Measurements from ENCODE around the gene G0S2. TPM values are rescaled to one million over a fixed set of nuclear protein-coding genes. Genes with fewer than 3 reads are reported as not detected.

G0S2 gene
- total and polyA plus RNA-seq, 10 donors, result 12.5 to 126 (median 34.9) TPM

- Histone ChIP-seq H3K4me3 (peak overlapping the region in 1 of 8 donors; percentile 8), H3K36me3 (no peaks in the 10 kb centered on the region), H3K9me3 (no peaks in the 10 kb centered on the region), H3K27ac (peak overlapping the region in 5 of 8 donors; percentile 29 to 80 (median 68)), H3K27me3 (replicated peaks in 1 of 7) (peaks cover 0 to 34% (median 5%) of the 10 kb centered on the region in 7 donors), H3K4me1 (peaks cover 0 to 66% (median 33%) of the 10 kb centered on the region in 6 donors)
- intact Hi-C loops (cut with DNase I; ENCODE audit: low total_unique reads), result no loop called here
- DNase-seq, result peak; percentile 84
- 29 to 52% (median 45%) methylated on average over 5 of the region's 5 CpGs for WGBS, 5 donors
- TF ChIP-seq POLR2A (IDR thresholded peaks at IDR 0.05), result no peak
- TF ChIP-seq, protein P1, sequence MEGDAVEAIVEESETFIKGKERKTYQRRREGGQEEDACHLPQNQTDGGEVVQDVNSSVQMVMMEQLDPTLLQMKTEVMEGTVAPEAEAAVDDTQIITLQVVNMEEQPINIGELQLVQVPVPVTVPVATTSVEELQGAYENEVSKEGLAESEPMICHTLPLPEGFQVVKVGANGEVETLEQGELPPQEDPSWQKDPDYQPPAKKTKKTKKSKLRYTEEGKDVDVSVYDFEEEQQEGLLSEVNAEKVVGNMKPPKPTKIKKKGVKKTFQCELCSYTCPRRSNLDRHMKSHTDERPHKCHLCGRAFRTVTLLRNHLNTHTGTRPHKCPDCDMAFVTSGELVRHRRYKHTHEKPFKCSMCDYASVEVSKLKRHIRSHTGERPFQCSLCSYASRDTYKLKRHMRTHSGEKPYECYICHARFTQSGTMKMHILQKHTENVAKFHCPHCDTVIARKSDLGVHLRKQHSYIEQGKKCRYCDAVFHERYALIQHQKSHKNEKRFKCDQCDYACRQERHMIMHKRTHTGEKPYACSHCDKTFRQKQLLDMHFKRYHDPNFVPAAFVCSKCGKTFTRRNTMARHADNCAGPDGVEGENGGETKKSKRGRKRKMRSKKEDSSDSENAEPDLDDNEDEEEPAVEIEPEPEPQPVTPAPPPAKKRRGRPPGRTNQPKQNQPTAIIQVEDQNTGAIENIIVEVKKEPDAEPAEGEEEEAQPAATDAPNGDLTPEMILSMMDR (IDR thresholded peaks at IDR 0.05 in 8 of 11, conservative IDR thresholded peaks at IDR 0.05 in 3 of 11), result no peak
- no peak for TF ChIP-seq POLR2AphosphoS5 (IDR thresholded peaks at IDR 0.05)
These were observed 24.0 kb upstream of the G0S2 start for GRCh38 chr1:209651138-209651587.

DNA sequence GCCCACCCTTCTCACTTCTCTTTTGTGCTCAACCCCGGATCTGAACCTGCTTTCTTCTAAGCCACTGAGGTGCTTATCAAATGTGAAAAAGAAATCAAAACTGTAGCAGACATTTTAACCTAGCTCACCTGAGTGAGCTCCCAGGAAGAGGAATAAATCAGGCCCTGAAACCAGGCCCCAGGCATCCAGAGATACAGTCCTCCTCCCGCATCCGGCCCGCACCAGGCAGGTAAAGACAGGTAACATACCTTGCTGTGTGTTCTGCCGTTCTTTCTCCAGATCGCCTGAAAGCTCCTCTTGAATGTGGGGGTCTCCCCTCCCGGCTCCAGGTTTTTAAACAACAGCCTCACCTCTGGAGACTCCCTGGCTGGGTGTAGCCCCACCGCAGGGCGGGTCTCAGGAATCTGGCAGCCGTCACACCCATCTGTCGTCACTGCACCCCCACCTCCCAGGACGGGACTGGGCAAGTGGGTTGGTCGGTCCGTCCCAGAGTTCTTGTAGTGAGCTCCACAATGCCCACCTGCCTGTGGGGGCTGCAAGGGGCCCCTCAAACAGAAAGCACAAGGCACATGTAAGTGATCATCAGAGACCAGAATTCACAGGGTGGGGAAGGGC lies 23.0 kb upstream of the G0S2 start, which contains the start of gene LAMB3:
LAMB3 (minus strand) TSS at position 305 of the 615 bp plus-strand sequence. CDS start 1,481 bp downstream, outside the sequence.
- H3K27ac ChIP-seq, result peak within 1 kb of the TSS in 4 of 8 donors; percentile 50 to 80 (median 68)
- 75 to 85% (median 81%) methylated on average over 7 to 14 of the region's 14 CpGs for WGBS, 5 donors
- H3K4me1 ChIP-seq, result peaks cover 0 to 60% (median 30%) of the 10 kb centered on the region in 6 donors
- TF ChIP-seq POLR2AphosphoS5 (IDR thresholded peaks at IDR 0.05) (no peak), POLR2A (IDR thresholded peaks at IDR 0.05) (no peak)
- TF ChIP-seq, protein P1 (IDR thresholded peaks at IDR 0.05 in 8 of 11, conservative IDR thresholded peaks at IDR 0.05 in 3 of 11), result no peak
- peaks cover 0 to 36% (median 5%) of the 10 kb centered on the region in 7 donors for H3K27me3 ChIP-seq (replicated peaks in 1 of 7)
- peak within 1 kb of the TSS in 1 of 8 donors; percentile 8 for H3K4me3 ChIP-seq
- intact Hi-C loops (cut with DNase I; ENCODE audit: low total_unique reads), result no loop called here
- no peaks in the 10 kb centered on the region for H3K36me3 ChIP-seq
- no peaks in the 10 kb centered on the region for H3K9me3 ChIP-seq
- no peak for DNase-seq

- H3K27me3 ChIP-seq (replicated peaks in 1 of 7), result peaks cover 0 to 43% (median 5%) of the 10 kb centered on the region in 7 donors
- peak overlapping the region in 1 of 8 donors; percentile 80 for H3K27ac ChIP-seq
- TF ChIP-seq POLR2AphosphoS5 (IDR thresholded peaks at IDR 0.05) (no peak), POLR2A (IDR thresholded peaks at IDR 0.05) (no peak)
- TF ChIP-seq, protein P1 (IDR thresholded peaks at IDR 0.05 in 8 of 11, conservative IDR thresholded peaks at IDR 0.05 in 3 of 11), result no peak
- peaks cover 0 to 59% (median 22%) of the 10 kb centered on the region in 6 donors for H3K4me1 ChIP-seq
- H3K36me3 ChIP-seq, result no peaks in the 10 kb centered on the region
- no peak overlapping the region for H3K4me3 ChIP-seq
- intact Hi-C loops (cut with DNase I; ENCODE audit: low total_unique reads), result no loop called here
- 46 to 68% (median 53%) methylated on average over 3 of the region's 3 CpGs for WGBS, 5 donors
- DNase-seq, result no peak
- no peaks in the 10 kb centered on the region for H3K9me3 ChIP-seq
These were observed 22.3 kb upstream of the G0S2 start for GRCh38 chr1:209652873-209653401.

DNA sequence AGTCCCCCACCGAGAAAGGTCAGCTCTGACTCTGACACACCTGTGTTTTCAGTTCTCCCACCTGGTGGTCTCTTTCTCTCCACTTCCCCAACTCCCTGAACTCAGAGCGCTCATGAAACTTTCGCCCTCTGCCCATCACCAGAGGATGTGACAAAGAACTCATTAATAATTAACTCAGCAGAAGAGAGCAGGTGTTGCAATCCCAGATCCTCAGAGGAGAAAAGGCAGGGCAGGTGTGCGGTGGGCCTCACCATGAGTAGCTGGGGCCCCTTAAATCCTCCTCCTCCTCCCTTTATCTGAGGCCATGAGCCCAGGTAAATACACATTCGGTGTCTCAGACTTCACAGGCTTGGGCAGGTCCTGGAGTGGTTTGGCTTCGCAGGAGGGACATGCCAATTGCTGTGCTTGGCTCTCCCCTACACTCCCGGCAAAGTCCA lies 21.3 kb upstream of the G0S2 start:
- Histone ChIP-seq H3K4me1 (peaks cover 0 to 60% (median 18%) of the 10 kb centered on the region in 6 donors), H3K27ac (no peak overlapping the region), H3K4me3 (no peak overlapping the region), H3K27me3 (replicated peaks in 1 of 7) (peaks cover 0 to 53% (median 5%) of the 10 kb centered on the region in 7 donors), H3K9me3 (no peaks in the 10 kb centered on the region), H3K36me3 (no peaks in the 10 kb centered on the region)
- 83 to 93% (median 89%) methylated on average over 7 of the region's 7 CpGs for WGBS, 5 donors
- no peak for TF ChIP-seq POLR2A (IDR thresholded peaks at IDR 0.05)
- TF ChIP-seq, protein P1 (IDR thresholded peaks at IDR 0.05 in 8 of 11, conservative IDR thresholded peaks at IDR 0.05 in 3 of 11), result no peak
- no peak for TF ChIP-seq POLR2AphosphoS5 (IDR thresholded peaks at IDR 0.05)
- DNase-seq, result no peak
- intact Hi-C loops (cut with DNase I; ENCODE audit: low total_unique reads), result no loop called here

All from spleen (tissue), 11 donors.